ENCODE data around the gene CRAMP1. TPM values are rescaled to one million over a fixed set of nuclear protein-coding genes. Genes with fewer than 3 reads are reported as not detected.

CRAMP1 gene
- total RNA-seq, 1 experiment from 2014 or later, result 22.9 TPM

DNA sequence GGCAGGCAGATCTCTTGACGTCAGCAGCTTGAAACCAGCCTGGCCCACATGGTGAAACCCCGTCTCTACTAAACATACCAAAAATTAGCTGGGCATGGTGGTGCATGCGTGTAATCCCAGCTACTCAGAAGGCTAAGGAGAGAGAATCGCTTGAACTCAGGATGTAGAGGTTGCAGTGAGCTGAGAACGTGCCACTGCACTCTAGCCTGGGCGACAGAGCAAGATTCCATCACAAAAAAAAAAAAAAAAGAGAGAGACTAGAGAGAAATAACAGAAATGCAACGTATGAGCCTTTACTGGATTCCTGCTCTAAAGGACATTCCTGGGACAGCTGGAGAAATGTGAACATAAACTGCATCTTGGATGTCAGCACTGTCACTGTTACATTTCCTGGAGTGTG lies 11.1 kb upstream of the CRAMP1 start:
- H3K9ac ChIP-seq (ENCODE audit: low read length), result no peak overlapping the region
- ChIA-PET RAD21 (ENCODE audit: low non-redundant PET in 1 of 2, low total read pairs in 2 of 2, uncharacterized antibody in 2 of 2, unreplicated experiment in 2 of 2) (no interaction called here), POLR2A (no interaction called here), CTCF (no interaction called here)
- H2AFZ ChIP-seq (ENCODE audit: low read depth, low read length, poor library complexity, severe bottlenecking), result no peak overlapping the region
- no peak overlapping the region for H3K4me3 ChIP-seq (replicated peaks in 1 of 2; ENCODE audit: low read depth in 1 of 2, low read length in 2 of 2)
- no peaks in the 10 kb centered on the region for H3K9me2 ChIP-seq (ENCODE audit: insufficient read depth)
- 0 out of 4 replicates have a peak, but pooled peaks cover 0 to 1% of the 10 kb centered on the region in 2 experiments for H3K36me3 ChIP-seq (ENCODE audit: control insufficient read depth in 1 of 2, insufficient read depth in 2 of 2, low read length in 2 of 2)
- H3K4me2 ChIP-seq (ENCODE audit: low read length), result no peak overlapping the region
- intact Hi-C loops (cut with micrococcal nuclease), result no loop called here
- DNase-seq (ENCODE audit: low read depth, low spot score), result no peak
- no peaks in the 10 kb centered on the region for H4K20me1 ChIP-seq (ENCODE audit: insufficient read depth)
- H3K79me2 ChIP-seq (ENCODE audit: insufficient read depth, low read length), result no peaks in the 10 kb centered on the region
- H3K27me3 ChIP-seq (ENCODE audit: insufficient read depth, low read length), result no peaks in the 10 kb centered on the region
- no peak overlapping the region for H3K27ac ChIP-seq (ENCODE audit: low read depth, low read length)
- no TSS peak for BruUV-seq (replicated peaks)
- H3K4me1 ChIP-seq (ENCODE audit: control insufficient read depth in 1 of 2, insufficient read depth in 2 of 2, low read length in 2 of 2), result no peaks in the 10 kb centered on the region
- no peak for ATAC-seq
- TF ChIP-seq SIN3A (IDR thresholded peaks at IDR 0.05; ENCODE audit: low read depth) (no peak), FOSL1 (IDR thresholded peaks at IDR 0.05; ENCODE audit: low read depth) (no peak), CEBPB (IDR thresholded peaks at IDR 0.05; ENCODE audit: low read depth) (no peak), SRF (IDR thresholded peaks at IDR 0.05; ENCODE audit: low read depth) (no peak), JUND (IDR thresholded peaks at IDR 0.05) (no peak), EZH2phosphoT487 (IDR thresholded peaks at IDR 0.05; ENCODE audit: borderline replicate concordance) (no peak), TCF7L2 (IDR thresholded peaks at IDR 0.05; ENCODE audit: borderline replicate concordance, extremely low read depth, insufficient read depth, insufficient read length) (no peak), EZH2 (IDR thresholded peaks at IDR 0.05) (no peak), POLR2A (IDR thresholded peaks at IDR 0.05; ENCODE audit: borderline replicate concordance, extremely low read depth, insufficient read depth, insufficient read length) (no peak)
- TF ChIP-seq, protein P1, sequence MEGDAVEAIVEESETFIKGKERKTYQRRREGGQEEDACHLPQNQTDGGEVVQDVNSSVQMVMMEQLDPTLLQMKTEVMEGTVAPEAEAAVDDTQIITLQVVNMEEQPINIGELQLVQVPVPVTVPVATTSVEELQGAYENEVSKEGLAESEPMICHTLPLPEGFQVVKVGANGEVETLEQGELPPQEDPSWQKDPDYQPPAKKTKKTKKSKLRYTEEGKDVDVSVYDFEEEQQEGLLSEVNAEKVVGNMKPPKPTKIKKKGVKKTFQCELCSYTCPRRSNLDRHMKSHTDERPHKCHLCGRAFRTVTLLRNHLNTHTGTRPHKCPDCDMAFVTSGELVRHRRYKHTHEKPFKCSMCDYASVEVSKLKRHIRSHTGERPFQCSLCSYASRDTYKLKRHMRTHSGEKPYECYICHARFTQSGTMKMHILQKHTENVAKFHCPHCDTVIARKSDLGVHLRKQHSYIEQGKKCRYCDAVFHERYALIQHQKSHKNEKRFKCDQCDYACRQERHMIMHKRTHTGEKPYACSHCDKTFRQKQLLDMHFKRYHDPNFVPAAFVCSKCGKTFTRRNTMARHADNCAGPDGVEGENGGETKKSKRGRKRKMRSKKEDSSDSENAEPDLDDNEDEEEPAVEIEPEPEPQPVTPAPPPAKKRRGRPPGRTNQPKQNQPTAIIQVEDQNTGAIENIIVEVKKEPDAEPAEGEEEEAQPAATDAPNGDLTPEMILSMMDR (IDR thresholded peaks at IDR 0.05 in 2 of 3, conservative IDR thresholded peaks at IDR 0.05 in 1 of 3; ENCODE audit: borderline replicate concordance in 1 of 3, insufficient read depth in 1 of 3, low read depth in 2 of 3, low read length in 2 of 3), result no peak
- TF ChIP-seq, protein P2, sequence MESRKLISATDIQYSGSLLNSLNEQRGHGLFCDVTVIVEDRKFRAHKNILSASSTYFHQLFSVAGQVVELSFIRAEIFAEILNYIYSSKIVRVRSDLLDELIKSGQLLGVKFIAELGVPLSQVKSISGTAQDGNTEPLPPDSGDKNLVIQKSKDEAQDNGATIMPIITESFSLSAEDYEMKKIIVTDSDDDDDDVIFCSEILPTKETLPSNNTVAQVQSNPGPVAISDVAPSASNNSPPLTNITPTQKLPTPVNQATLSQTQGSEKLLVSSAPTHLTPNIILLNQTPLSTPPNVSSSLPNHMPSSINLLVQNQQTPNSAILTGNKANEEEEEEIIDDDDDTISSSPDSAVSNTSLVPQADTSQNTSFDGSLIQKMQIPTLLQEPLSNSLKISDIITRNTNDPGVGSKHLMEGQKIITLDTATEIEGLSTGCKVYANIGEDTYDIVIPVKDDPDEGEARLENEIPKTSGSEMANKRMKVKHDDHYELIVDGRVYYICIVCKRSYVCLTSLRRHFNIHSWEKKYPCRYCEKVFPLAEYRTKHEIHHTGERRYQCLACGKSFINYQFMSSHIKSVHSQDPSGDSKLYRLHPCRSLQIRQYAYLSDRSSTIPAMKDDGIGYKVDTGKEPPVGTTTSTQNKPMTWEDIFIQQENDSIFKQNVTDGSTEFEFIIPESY (IDR thresholded peaks at IDR 0.05; ENCODE audit: extremely low read depth, insufficient replicate concordance, low read length), result no peak
- TF ChIP-seq, protein P3, sequence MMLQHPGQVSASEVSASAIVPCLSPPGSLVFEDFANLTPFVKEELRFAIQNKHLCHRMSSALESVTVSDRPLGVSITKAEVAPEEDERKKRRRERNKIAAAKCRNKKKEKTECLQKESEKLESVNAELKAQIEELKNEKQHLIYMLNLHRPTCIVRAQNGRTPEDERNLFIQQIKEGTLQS (IDR thresholded peaks at IDR 0.05), result no peak
- no peaks in the 10 kb centered on the region for H3K9me3 ChIP-seq (ENCODE audit: control insufficient read depth in 1 of 2, insufficient read depth in 1 of 2, low read depth in 1 of 2, low read length in 2 of 2)
